ENCODE results near the gene CELF2. TPM values are rescaled to one million over a fixed set of nuclear protein-coding genes. Genes with fewer than 3 reads are reported as not detected.

Gene CELF2
- total RNA-seq, 3 donors from 2014 or later (not counting 1 experiment from before 2014, with no cell fraction given), result 282 to 298 (median 295) TPM

DNA sequence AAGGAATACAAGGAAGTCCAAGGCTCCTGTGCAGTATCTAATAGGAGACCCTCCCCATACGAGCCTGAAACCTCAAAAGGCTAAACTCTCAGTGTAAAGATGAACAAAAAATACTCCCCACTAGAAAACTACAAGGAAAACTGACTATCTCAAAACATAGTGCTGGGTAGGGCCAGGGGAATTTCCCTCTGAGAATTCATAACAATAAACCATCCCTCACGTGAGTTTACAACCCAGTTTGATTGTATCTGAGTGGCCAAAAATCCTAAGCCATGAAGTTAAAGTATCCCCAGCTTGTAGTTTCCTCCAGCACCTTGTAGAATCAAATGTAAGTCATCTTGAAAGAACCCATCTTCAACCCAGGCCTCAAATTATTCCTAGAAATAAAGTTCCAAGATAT, 293.4 kb downstream of the CELF2 start:
- H3K27me3 Mint-ChIP-seq (ENCODE audit: low read depth in 2 of 2), result no peaks in the 10 kb centered on the region
- ATAC-seq, result no peak
- H3K9me3 Mint-ChIP-seq, result peaks cover 0 to 4% of the 10 kb centered on the region in 2 donors

DNA sequence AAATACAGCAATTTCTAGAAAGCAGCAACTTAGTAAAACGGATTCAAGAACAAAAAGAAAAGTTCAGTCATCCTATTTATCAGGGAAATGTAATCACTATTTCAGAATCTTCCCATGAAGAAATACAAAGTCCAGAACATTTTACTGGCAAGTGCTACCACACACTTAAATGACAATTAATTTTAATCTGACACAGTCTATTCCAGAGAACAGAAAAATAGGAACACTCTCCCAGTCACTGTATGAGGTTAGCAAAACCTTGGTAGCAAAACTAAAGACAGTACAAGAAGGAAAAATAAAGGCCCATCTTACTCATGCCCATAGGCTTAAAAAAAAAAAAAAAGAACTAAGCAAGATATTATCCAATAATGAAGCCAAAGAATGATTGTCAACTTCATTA, 295.8 kb downstream of the CELF2 start:
- Mint-ChIP-seq H3K4me3 (no peak overlapping the region), H3K27ac (peak overlapping the region; percentile 83 to 92), H3K9me3 (peaks cover 0 to 4% of the 10 kb centered on the region in 2 donors), H3K4me1 (peaks cover 66 to 76% of the 10 kb centered on the region in 2 donors), H3K36me3 (peaks cover 64% of the 10 kb centered on the region), H3K27me3 (ENCODE audit: low read depth in 2 of 2) (no peaks in the 10 kb centered on the region)
- H3K36me3 ChIP-seq (ENCODE audit: control insufficient read depth, insufficient read depth, low read length), result peaks cover 93% of the 10 kb centered on the region
- ATAC-seq (no peak), DNase-seq (no peak)
- H3K4me3 ChIP-seq (ENCODE audit: low read length), result no peak overlapping the region
- no peaks in the 10 kb centered on the region for H3K9me3 ChIP-seq (ENCODE audit: control insufficient read depth, insufficient read depth, low read length)
- no peaks in the 10 kb centered on the region for H3K27me3 ChIP-seq (ENCODE audit: control insufficient read depth, insufficient read depth, low read length)
- intact Hi-C loops (cut with micrococcal nuclease), result no loop called here
- TF ChIP-seq, protein P1, sequence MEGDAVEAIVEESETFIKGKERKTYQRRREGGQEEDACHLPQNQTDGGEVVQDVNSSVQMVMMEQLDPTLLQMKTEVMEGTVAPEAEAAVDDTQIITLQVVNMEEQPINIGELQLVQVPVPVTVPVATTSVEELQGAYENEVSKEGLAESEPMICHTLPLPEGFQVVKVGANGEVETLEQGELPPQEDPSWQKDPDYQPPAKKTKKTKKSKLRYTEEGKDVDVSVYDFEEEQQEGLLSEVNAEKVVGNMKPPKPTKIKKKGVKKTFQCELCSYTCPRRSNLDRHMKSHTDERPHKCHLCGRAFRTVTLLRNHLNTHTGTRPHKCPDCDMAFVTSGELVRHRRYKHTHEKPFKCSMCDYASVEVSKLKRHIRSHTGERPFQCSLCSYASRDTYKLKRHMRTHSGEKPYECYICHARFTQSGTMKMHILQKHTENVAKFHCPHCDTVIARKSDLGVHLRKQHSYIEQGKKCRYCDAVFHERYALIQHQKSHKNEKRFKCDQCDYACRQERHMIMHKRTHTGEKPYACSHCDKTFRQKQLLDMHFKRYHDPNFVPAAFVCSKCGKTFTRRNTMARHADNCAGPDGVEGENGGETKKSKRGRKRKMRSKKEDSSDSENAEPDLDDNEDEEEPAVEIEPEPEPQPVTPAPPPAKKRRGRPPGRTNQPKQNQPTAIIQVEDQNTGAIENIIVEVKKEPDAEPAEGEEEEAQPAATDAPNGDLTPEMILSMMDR (IDR thresholded peaks at IDR 0.05), result no peak
- WGBS (ENCODE audit: insufficient coverage), result 100% methylated on average over 1 of the region's 1 CpG
- peaks cover 8% of the 10 kb centered on the region for H3K4me1 ChIP-seq (ENCODE audit: control insufficient read depth, insufficient read depth, low read length)
- no peak overlapping the region for H3K27ac ChIP-seq (ENCODE audit: low read length)

More for the DNA sequence above, 293.4 kb downstream of the CELF2 start:
- WGBS (ENCODE audit: insufficient coverage), result 72% methylated on average over 2 of the region's 2 CpGs
- Mint-ChIP-seq H3K4me3 (no peak overlapping the region), H3K4me1 (peaks cover 79 to 81% of the 10 kb centered on the region in 2 donors), H3K27ac (peak overlapping the region; percentile 83 to 92), H3K36me3 (peaks cover 67% of the 10 kb centered on the region)
- peaks cover 93% of the 10 kb centered on the region for H3K36me3 ChIP-seq (ENCODE audit: control insufficient read depth, insufficient read depth, low read length)
- no peak overlapping the region for H3K4me3 ChIP-seq (ENCODE audit: low read length)
- TF ChIP-seq, protein P1 (IDR thresholded peaks at IDR 0.05), result no peak
- intact Hi-C loops (cut with micrococcal nuclease), result no loop called here
- DNase-seq, result no peak
- peaks cover 8% of the 10 kb centered on the region for H3K4me1 ChIP-seq (ENCODE audit: control insufficient read depth, insufficient read depth, low read length)
- H3K27ac ChIP-seq (ENCODE audit: low read length), result peak overlapping the region; percentile 14
- peaks cover 3% of the 10 kb centered on the region for H3K9me3 ChIP-seq (ENCODE audit: control insufficient read depth, insufficient read depth, low read length)
- no peaks in the 10 kb centered on the region for H3K27me3 ChIP-seq (ENCODE audit: control insufficient read depth, insufficient read depth, low read length)

DNA sequence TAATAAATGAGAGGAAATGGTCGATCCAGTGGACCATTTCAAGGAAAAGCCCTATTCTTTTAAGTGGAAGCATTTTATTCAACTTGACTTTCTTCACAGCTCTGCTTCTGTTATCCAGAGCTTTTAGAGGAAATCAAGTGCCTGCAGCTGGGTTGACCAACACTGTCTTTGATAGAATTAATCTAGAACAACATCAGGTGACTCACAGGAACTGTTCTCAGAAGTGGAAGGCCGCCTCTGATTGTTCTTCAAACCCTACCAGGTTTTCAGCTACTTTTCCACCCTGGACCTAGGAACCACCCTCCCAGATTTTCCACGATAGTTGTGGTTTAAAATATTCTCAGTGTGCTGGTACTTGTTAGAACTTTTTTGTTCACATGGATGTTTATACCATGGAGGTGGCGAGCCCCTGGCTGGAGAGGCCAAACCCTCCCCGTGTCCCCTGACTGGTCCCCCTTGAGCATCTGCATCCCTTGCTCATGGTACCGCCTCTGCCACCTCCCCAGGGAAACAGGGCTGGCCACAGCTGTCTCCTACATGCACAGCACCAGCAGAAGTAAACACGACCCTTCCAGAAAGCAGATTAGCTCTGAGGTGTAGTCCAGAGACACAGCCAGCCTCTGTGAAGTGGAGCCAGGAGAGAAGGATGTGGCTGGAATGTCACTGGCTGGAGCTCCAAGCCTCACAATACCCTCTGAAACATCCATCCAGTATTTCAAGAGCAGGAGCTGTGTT, 300.4 kb downstream of the CELF2 start:
- H3K4me3 ChIP-seq (ENCODE audit: low read length), result no peak overlapping the region
- H3K4me1 Mint-ChIP-seq, result peaks cover 53 to 68% of the 10 kb centered on the region in 2 donors
- H3K36me3 ChIP-seq (ENCODE audit: control insufficient read depth, insufficient read depth, low read length), result peaks cover 100% of the 10 kb centered on the region
- no peaks in the 10 kb centered on the region for H3K27me3 Mint-ChIP-seq (ENCODE audit: low read depth in 2 of 2)
- TF ChIP-seq, protein P1 (IDR thresholded peaks at IDR 0.05), result no peak
- no peaks in the 10 kb centered on the region for H3K27me3 ChIP-seq (ENCODE audit: control insufficient read depth, insufficient read depth, low read length)
- H3K4me3 Mint-ChIP-seq, result no peak overlapping the region
- no peaks in the 10 kb centered on the region for H3K9me3 ChIP-seq (ENCODE audit: control insufficient read depth, insufficient read depth, low read length)
- peaks cover 17% of the 10 kb centered on the region for H3K4me1 ChIP-seq (ENCODE audit: control insufficient read depth, insufficient read depth, low read length)
- ATAC-seq, result no peak
- H3K27ac Mint-ChIP-seq, result peak overlapping the region; percentile 56 to 92
- DNase-seq, result no peak
- H3K36me3 Mint-ChIP-seq, result peaks cover 69% of the 10 kb centered on the region
- no peak overlapping the region for H3K27ac ChIP-seq (ENCODE audit: low read length)
- H3K9me3 Mint-ChIP-seq, result no peaks in the 10 kb centered on the region
- WGBS (ENCODE audit: insufficient coverage), result 87% methylated on average over 6 of the region's 7 CpGs
- intact Hi-C loops (cut with micrococcal nuclease), result no loop called here
